GM12878 (cell line): Measurements from ENCODE around the gene ZNF407. TPM values are rescaled to one million over a fixed set of nuclear protein-coding genes. Genes with fewer than 3 reads are reported as not detected.

Source experiments
- ATAC-seq: fragments of 200-7000 bp; cut with Tn5 transposase; 3 replicates; pipeline ENCODE4 v1.9.1; 2020; ENCODE audit warnings: mild to moderate bottlenecking, moderate library complexity
- BruUV-seq: library from RNA; stranded (reverse); fragments of 400-500 nt; replicated peaks from 2 replicates; lab custom pipeline; 2021; lab: Mats Ljungman, UMichigan
- CTCF ChIA-PET: fragments of 300-600 bp; sonication (Branson Sonifier 250); formaldehyde crosslinking; extraction: SDS; loops from one replicate; lab custom pipeline; 2021; ENCODE audit warnings: inconsistent platforms; lab: Yijun Ruan, JAX
- POLR2A ChIA-PET: fragments of 350-600 bp; formaldehyde crosslinking; extraction: SDS; loops from one replicate; lab custom pipeline; 2021; ENCODE audit warnings: inconsistent platforms; lab: Charles Lee
- RAD21 ChIA-PET: fragments of 300-600 bp; sonication (Branson Sonifier 250); formaldehyde crosslinking; loops from one replicate; lab custom pipeline; 2023; ENCODE audit warnings: antibody characterized with exemption; ENCODE audit not compliant: unreplicated experiment; lab: Charles Lee
- SMC1A ChIA-PET: fragments of 300-600 bp; sonication (Branson Sonifier 250); formaldehyde crosslinking; loops from one replicate; lab custom pipeline; 2023; ENCODE audit not compliant: unreplicated experiment, uncharacterized antibody; lab: Charles Lee
- DNase-seq: peaks from one replicate; pipeline ENCODE4 v3.0.0-alpha.2; 2011; ENCODE audit warnings: low read depth, low spot score
- FAIRE-seq: peaks from 3 replicates; lab custom pipeline; 2011; peaks lifted over from hg19 to GRCh38; lab: Jason Lieb, UNC
- H2AFZ ChIP-seq: 2 replicates; pipeline ENCODE4 v1.6.0; 2011; ENCODE audit warnings: low read depth, low read length, control low read depth; ENCODE audit not compliant: control insufficient read depth
- H3K27ac ChIP-seq: 2 replicates; pipeline ENCODE4 v1.5.1; 2011; ENCODE audit warnings: control low read depth; ENCODE audit not compliant: control insufficient read depth, insufficient read depth
- H3K27me3 ChIP-seq, 2 experiments: replicated peaks in 1 of 2; 2 replicates each; pipeline versions ENCODE4 v1.6.0 to v1.6.1; 2011; ENCODE audit warnings: low read length in 1 of 2; ENCODE audit not compliant: control insufficient read depth in 2 of 2, insufficient read depth in 2 of 2
- H3K36me3 ChIP-seq, 2 experiments: 2 replicates each; pipeline ENCODE4 v1.5.1; 2011; ENCODE audit warnings: low read length in 1 of 2; ENCODE audit not compliant: control insufficient read depth in 2 of 2, insufficient read depth in 2 of 2
- H3K4me1 ChIP-seq: 2 replicates; pipeline ENCODE4 v1.6.1; 2011; ENCODE audit warnings: mild to moderate bottlenecking, low read length, moderate library complexity, mixed read lengths; ENCODE audit not compliant: control insufficient read depth, insufficient read depth
- H3K4me2 ChIP-seq: 2 replicates; pipeline ENCODE4 v1.6.0; 2011; ENCODE audit warnings: control low read depth; ENCODE audit not compliant: control insufficient read depth, insufficient read depth
- H3K4me3 ChIP-seq: fragments of 200-600 bp; sonication (generic); 2 replicates; pipeline ENCODE4 v1.5.1; 2016
- H3K79me2 ChIP-seq: 2 replicates; pipeline ENCODE4 v1.6.0; 2011; ENCODE audit warnings: low read length; ENCODE audit not compliant: control insufficient read depth, insufficient read depth
- H3K9ac ChIP-seq: 2 replicates; pipeline ENCODE4 v1.8.0; 2011; ENCODE audit warnings: low read length, control low read depth, mixed read lengths; ENCODE audit not compliant: control insufficient read depth, insufficient read depth
- H3K9me3 ChIP-seq: replicated peaks from 3 replicates; pipeline ENCODE4 v1.5.1; 2011; ENCODE audit warnings: mild to moderate bottlenecking, low read length; ENCODE audit not compliant: control insufficient read depth, insufficient read depth
- H4K20me1 ChIP-seq: 2 replicates; pipeline ENCODE4 v1.6.0; 2011; ENCODE audit not compliant: control insufficient read depth, insufficient read depth
- CBFB ChIP-seq: IDR thresholded peaks from 2 replicates; pipeline ENCODE4 v1.6.1; 2016; ENCODE audit warnings: antibody characterized with exemption, low read depth
- CREM ChIP-seq: IDR thresholded peaks from 2 replicates; pipeline ENCODE4 v1.6.1; 2014; ENCODE audit warnings: antibody characterized with exemption, low read depth
- DPF2 ChIP-seq: fragments of 450-650 bp; IDR thresholded peaks from 2 replicates; pipeline ENCODE4 v1.6.1; 2017; ENCODE audit warnings: mild to moderate bottlenecking
- EED ChIP-seq: sonication (generic); IDR thresholded peaks from 2 replicates; pipeline ENCODE4 v1.6.1; 2016; ENCODE audit warnings: antibody characterized with exemption, low read depth
- EGR1 ChIP-seq, 2 experiments: IDR thresholded peaks; 1 replicate in 1 of 2; 2 replicates in 1 of 2; pipeline ENCODE4 v1.6.1; 2011 to 2012; ENCODE audit warnings: low read depth in 2 of 2, low read length in 2 of 2, borderline replicate concordance in 1 of 2, mild to moderate bottlenecking in 1 of 2, moderate library complexity in 1 of 2
- MEF2B ChIP-seq: fragments of 450-650 bp; IDR thresholded peaks from 2 replicates; pipeline ENCODE4 v1.6.1; 2018; ENCODE audit warnings: mild to moderate bottlenecking, moderate library complexity; ENCODE audit not compliant: partially characterized antibody, poor library complexity, severe bottlenecking
- RFX5 ChIP-seq: IDR thresholded peaks from 2 replicates; pipeline ENCODE4 v1.6.1; 2011; ENCODE audit warnings: low read depth, low read length, improper control_type of control experiment
- SPI1 ChIP-seq: IDR thresholded peaks from 2 replicates; pipeline ENCODE4 v1.6.1; 2011; ENCODE audit warnings: low read depth, mild to moderate bottlenecking, low read length, moderate library complexity, borderline replicate concordance; ENCODE audit not compliant: insufficient read depth
- TBL1XR1 ChIP-seq: IDR thresholded peaks from 2 replicates; pipeline ENCODE4 v1.6.1; 2012; ENCODE audit warnings: low read depth, low read length, improper control_type of control experiment
- ZBED1 ChIP-seq: IDR thresholded peaks from 2 replicates; pipeline ENCODE4 v1.6.1; 2016; ENCODE audit warnings: borderline replicate concordance
- WGBS: methylation state at CpG from one replicate; pipeline ENCODE4 v1.1.6; 2016; ENCODE audit warnings: low lambda C conversion rate; ENCODE audit not compliant: insufficient replicate concordance, insufficient coverage; ENCODE audit errors: missing lambda C conversion rate; 5-methylcytosine and 5-hydroxymethylcytosine counted together
- in situ Hi-C: fragments of 300-500 bp; cut with MboI; formaldehyde crosslinking; loops from 9 replicates; pipeline ENCODE4 v1.14.3; 2018; ENCODE audit warnings: mixed read lengths
- intact Hi-C: fragments of 100-400 bp; cut with micrococcal nuclease; formaldehyde crosslinking; loops from one replicate; pipeline ENCODE4 v1.14.2; 2022; ENCODE audit not compliant: unreplicated experiment
- polyA plus RNA-seq, 11 experiments: library from polyadenylated mRNA; depleted of rRNA in 4 of 11; unstranded in 6 of 11; stranded (reverse) in 5 of 11; fragments of >200 nt; fragmentation: Nextera tagmentation in 4 of 11; fragmentation: Illumina TruSeq in 1 of 11; extraction: Ambion mirVana in 4 of 11; extraction: Trizol in 1 of 11; gene quantifications; 1 replicate in 1 of 11; 2 replicates in 10 of 11; pipeline versions ENCODE4 v1.2.1 to v1.2.3, GENCODE V29; 2011 to 2016; ENCODE audit warnings: inconsistent platforms in 2 of 11, missing spikeins in 2 of 11, low read depth in 1 of 11
- total RNA-seq, 4 experiments: library from RNA; depleted of rRNA in 3 of 4; stranded (reverse); fragments of >200 nt in 3 of 4; fragmentation: Illumina TruSeq in 1 of 4; extraction: Trizol in 1 of 4; gene quantifications; 2 replicates each; pipeline versions ENCODE4 v1.2.1 to v1.2.3, GENCODE V29; 2013 to 2021

Gene ZNF407
- total and polyA plus RNA-seq, 10 of the 15 experiments (the other 5 are each of a cell fraction or from before 2014, with no cell fraction given) = 0.69 to 11.6 (median 5.3) TPM

- SMC1A ChIA-PET = interaction anchor here (2.5 kb wide), 1 partner anchor 16 kb away, joined by 8 read pairs; no protein-coding TSS in a partner anchor
- DNase-seq = no peak
- Histone ChIP-seq H3K4me3 (no peak overlapping the region), H3K4me1 (no peaks in the 10 kb centered on the region), H3K36me3 (peaks cover 0 to 3% of the 10 kb centered on the region in 2 experiments; a peak in 1 of 4 replicates), H3K9me3 (no peaks in the 10 kb centered on the region), H3K4me2 (no peak overlapping the region), H3K27ac (no peak overlapping the region), H3K27me3 (no peaks in the 10 kb centered on the region), H4K20me1 (no peaks in the 10 kb centered on the region), H2AFZ (no peak overlapping the region), H3K9ac (no peak overlapping the region), H3K79me2 (no peaks in the 10 kb centered on the region)
- CTCF ChIA-PET = no interaction called here
- no TSS peak for BruUV-seq
- in situ Hi-C loops (no loop called here), intact Hi-C loops (no loop called here)
- WGBS = 96% methylated on average over 2 of the region's 2 CpGs
- RAD21 ChIA-PET = no interaction called here
- TF ChIP-seq MEF2B (no peak), CBFB (no peak), ZBED1 (no peak), TBL1XR1 (no peak), RFX5 (no peak), CREM (no peak), EED (no peak)
- POLR2A ChIA-PET = no interaction called here
- ATAC-seq = no peak
- no peak for FAIRE-seq
Observed at GRCh38 chr18:74926051-74926450, 328.4 kb downstream of the ZNF407 start.

GRCh38 chr18:74928194-74928968, 330.7 kb downstream of the ZNF407 start:
- no peak overlapping the region for H3K9ac ChIP-seq
- H3K4me2 ChIP-seq = no peak overlapping the region
- no TSS peak for BruUV-seq
- H3K36me3 ChIP-seq = no peaks in the 10 kb centered on the region
- WGBS = 92% methylated on average over 4 of the region's 4 CpGs
- TF ChIP-seq EGR1 (IDR thresholded peaks at IDR 0.05; ENCODE audit: borderline replicate concordance in 1 of 2, low read depth in 2 of 2, low read length in 2 of 2) = no peak
- no peak for TF ChIP-seq SPI1
- no peak for TF ChIP-seq DPF2
- TF ChIP-seq, all 136 proteins: peak for 0
- ChIA-PET RAD21 (no interaction called here), CTCF (interaction anchor here (2.0 kb wide), 1 partner anchor 14 kb away, joined by 4 read pairs; no protein-coding TSS in a partner anchor), SMC1A (interaction anchor here (1.0 to 2.5 kb wide), 2 partner anchors 14 to 78 kb away, joined by 3 to 8 read pairs; no protein-coding TSS in a partner anchor), POLR2A (no interaction called here)
- no peaks in the 10 kb centered on the region for H4K20me1 ChIP-seq
- H3K79me2 ChIP-seq = no peaks in the 10 kb centered on the region
- intact Hi-C loops (no loop called here), in situ Hi-C loops (no loop called here)
- H2AFZ ChIP-seq = no peak overlapping the region
- ATAC-seq (no peak), FAIRE-seq (no peak), DNase-seq (no peak)
- H3K27me3 ChIP-seq = no peaks in the 10 kb centered on the region
- H3K4me1 ChIP-seq = no peaks in the 10 kb centered on the region
- no peak overlapping the region for H3K4me3 ChIP-seq
- no peak overlapping the region for H3K27ac ChIP-seq
- H3K9me3 ChIP-seq = no peaks in the 10 kb centered on the region
